Kidney epithelial cell (primary cell): ENCODE results near the gene UCHL5. TPM values are rescaled to one million over a fixed set of nuclear protein-coding genes. Genes with fewer than 3 reads are reported as not detected.

ENCODE experiments used
- DNase-seq: peaks from one replicate; pipeline ENCODE4 v3.0.0-alpha.2; 2010; ENCODE audit warnings: low read depth
- H3K27me3 ChIP-seq: 2 replicates; pipeline ENCODE4 v1.6.0; 2011; ENCODE audit warnings: low read length; ENCODE audit not compliant: control insufficient read depth, insufficient read depth
- H3K36me3 ChIP-seq: 2 replicates; pipeline ENCODE4 v1.5.1; 2011; ENCODE audit warnings: low read length; ENCODE audit not compliant: control insufficient read depth, insufficient read depth
- H3K4me3 ChIP-seq: 2 replicates; pipeline ENCODE4 v1.5.1; 2011; ENCODE audit warnings: low read depth, mild to moderate bottlenecking, control low read depth, low read length
- CTCF ChIP-seq: IDR thresholded peaks from 2 replicates; pipeline ENCODE4 v1.5.1; 2011; ENCODE audit warnings: mild to moderate bottlenecking, moderate library complexity, low read length, control low read depth, inconsistent platforms; ENCODE audit not compliant: insufficient read depth, poor library complexity, severe bottlenecking
- total RNA-seq: library from RNA; depleted of rRNA; stranded (reverse); fragments of >200 nt; gene quantifications from 2 replicates; pipeline ENCODE4 v1.2.3, GENCODE V29; 2015

The UCHL5 gene
- total RNA-seq, 1 donor from 2014 or later = 32.2 TPM

DNA sequence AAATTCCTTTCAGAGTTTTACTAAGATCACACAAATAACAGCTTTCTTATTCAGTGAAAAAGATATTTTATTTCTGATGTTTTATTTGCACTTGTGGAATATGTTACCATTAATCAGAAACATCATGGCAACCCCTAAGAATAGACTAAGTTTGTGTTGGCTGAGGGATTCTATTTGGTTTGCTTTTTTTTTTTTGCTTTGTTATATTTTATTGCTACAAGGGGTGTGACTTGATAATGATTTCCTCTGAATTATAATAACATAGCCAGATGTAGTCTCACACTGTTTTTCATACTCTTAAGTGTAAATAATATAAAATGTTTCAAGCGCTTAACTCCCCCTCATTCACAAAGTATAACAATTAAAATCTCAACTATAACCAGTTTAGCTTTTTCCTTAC, 26.1 kb upstream of the UCHL5 start:
- H3K27me3 ChIP-seq = no peaks in the 10 kb centered on the region
- no peak for DNase-seq
- no peak overlapping the region for H3K4me3 ChIP-seq
- TF ChIP-seq CTCF = no peak
- H3K36me3 ChIP-seq = no peaks in the 10 kb centered on the region

DNA sequence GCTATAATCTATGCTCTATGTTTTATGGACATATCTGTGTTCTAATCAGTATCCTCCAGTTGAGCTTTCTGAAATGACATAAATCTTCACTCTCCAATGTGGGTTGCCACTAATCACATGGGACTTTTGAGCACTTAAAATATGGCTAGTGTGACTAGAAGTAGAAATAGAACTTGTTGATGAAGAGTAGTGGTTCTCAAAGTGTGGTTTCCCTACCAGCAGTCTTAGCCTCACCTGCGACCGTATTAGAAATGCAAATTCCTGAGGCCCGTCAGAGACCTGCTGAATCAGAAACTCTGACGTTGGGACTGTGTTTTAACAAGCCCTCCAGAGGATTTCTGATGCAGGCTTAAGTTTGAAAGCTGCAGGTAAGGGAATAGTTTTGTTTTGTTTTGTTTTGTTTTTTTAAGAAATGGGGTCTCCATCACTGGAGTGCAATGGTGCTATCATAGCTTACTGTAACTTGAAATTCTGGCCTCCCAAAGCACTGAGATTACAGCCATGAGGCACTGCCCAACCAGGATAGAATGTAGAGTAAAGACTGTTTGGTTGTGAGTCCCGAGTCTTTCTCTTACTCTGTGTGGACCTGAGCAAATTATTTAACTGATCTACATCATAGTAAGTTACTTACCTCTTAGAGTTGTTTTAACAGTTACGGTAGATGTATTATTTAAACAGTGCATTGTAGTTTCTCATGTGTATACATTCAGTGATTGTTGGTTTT, 24.4 kb upstream of the UCHL5 start:
- DNase-seq = no peak
- H3K4me3 ChIP-seq = no peak overlapping the region
- no peak for TF ChIP-seq CTCF
- H3K36me3 ChIP-seq = no peaks in the 10 kb centered on the region
- no peaks in the 10 kb centered on the region for H3K27me3 ChIP-seq

GRCh38 chr1:193079187-193079586, 20.0 kb upstream of the UCHL5 start:
- H3K4me3 ChIP-seq = no peak overlapping the region
- H3K36me3 ChIP-seq = peaks cover 2% of the 10 kb centered on the region
- H3K27me3 ChIP-seq = no peaks in the 10 kb centered on the region
- no peak for DNase-seq
- no peak for TF ChIP-seq CTCF

DNA sequence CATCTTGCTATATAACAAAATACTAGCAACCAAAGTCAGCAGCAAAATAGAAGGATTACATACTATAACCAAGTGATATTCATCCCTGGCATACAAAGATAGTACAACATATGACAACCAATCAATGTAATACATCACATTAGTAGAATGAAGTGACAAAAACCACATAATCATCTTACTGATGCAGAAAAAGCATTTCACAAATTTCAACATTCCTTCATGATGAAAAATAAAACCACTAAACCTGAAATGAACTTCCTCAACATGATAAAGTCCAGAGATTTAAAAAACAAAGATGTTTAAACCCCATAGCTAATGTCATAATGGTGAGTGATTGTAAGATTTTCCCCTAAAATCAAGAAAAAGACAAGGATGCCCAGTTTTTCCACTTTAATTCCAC, 18.8 kb upstream of the UCHL5 start:
- TF ChIP-seq CTCF = no peak
- DNase-seq = no peak
- H3K36me3 ChIP-seq = peaks cover 2% of the 10 kb centered on the region
- no peak overlapping the region for H3K4me3 ChIP-seq
- H3K27me3 ChIP-seq = no peaks in the 10 kb centered on the region

DNA sequence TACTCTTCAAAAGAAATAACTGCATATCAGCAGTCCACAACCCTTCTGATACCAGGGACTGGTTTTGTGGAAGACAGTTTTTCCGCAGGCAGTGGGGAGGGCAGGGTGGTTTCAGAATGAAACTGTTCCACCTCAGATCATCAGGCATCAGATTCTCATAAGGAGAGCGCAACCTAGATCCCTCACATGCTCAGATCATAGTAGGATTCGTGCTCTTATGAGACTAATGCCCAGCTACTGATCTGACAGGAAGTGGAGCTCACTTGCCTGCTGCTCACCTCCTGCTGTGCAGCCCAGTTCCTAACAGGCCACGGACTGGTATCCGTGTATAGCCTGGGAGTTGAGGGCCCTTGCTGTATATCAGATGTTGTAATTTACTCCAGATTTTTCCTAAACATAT, 11.8 kb upstream of the UCHL5 start:
- DNase-seq = no peak
- TF ChIP-seq CTCF = no peak
- H3K27me3 ChIP-seq = no peaks in the 10 kb centered on the region

GRCh38 chr1:193070386-193070753, 11.2 kb upstream of the UCHL5 start:
- DNase-seq = no peak
- Histone ChIP-seq H3K36me3 (no peaks in the 10 kb centered on the region), H3K27me3 (no peaks in the 10 kb centered on the region), H3K4me3 (no peak overlapping the region)
- no peak for TF ChIP-seq CTCF

More for the DNA sequence above, 11.8 kb upstream of the UCHL5 start:
- Histone ChIP-seq H3K36me3 (no peaks in the 10 kb centered on the region), H3K4me3 (no peak overlapping the region)
